H1 (cell line): ENCODE data around the gene NAA20. TPM values are rescaled to one million over a fixed set of nuclear protein-coding genes. Genes with fewer than 3 reads are reported as not detected.

Source experiments
- CHD1 ChIP-seq: IDR thresholded peaks from 2 replicates; pipeline ENCODE4 v1.6.1; 2012; ENCODE audit warnings: low read depth, low read length, improper control_type of control experiment
- POLR2AphosphoS5 ChIP-seq: IDR thresholded peaks from 2 replicates; pipeline ENCODE4 v1.6.1; 2011; ENCODE audit warnings: low read depth, low read length
- RNF2 ChIP-seq: fragments of 200-900, 300-1000 bp; sonication (generic); IDR thresholded peaks from 2 replicates; pipeline ENCODE4 v1.7.1; 2016; ENCODE audit warnings: borderline replicate concordance, low read depth, mild to moderate bottlenecking, antibody characterized with exemption, low read length; ENCODE audit not compliant: poor library complexity, severe bottlenecking; ENCODE audit errors: missing control alignments
- ZNF274 ChIP-seq: IDR thresholded peaks from 2 replicates; pipeline ENCODE4 v1.7.0; 2012; ENCODE audit warnings: low read length, borderline replicate concordance; ENCODE audit errors: extremely low read depth
- polyA plus RNA-seq, 7 experiments: library from polyadenylated mRNA; depleted of rRNA in 3 of 7; stranded (reverse) in 5 of 7; unstranded in 2 of 7; fragments of >200 nt in 5 of 7; fragments of 200-250 nt in 2 of 7; gene quantifications; 1 replicate in 5 of 7; 2 replicates in 1 of 7; 4 replicates in 1 of 7; pipeline versions ENCODE4 v1.2.1 to v1.2.3, GENCODE V29; 2011 to 2013; ENCODE audit warnings: missing spikeins in 2 of 7, mixed read lengths in 2 of 7
- total RNA-seq: library from RNA; stranded (reverse); fragmentation: NEBNext Ultra II Directional; extraction: Animal tissue kit (Norgen Biotek cat#: 25700); gene quantifications from 2 replicates; pipeline ENCODE4 v1.2.1, GENCODE V29; 2021

NAA20 gene
- total and polyA plus RNA-seq, 2 of the 8 experiments (the other 6 are each of a cell fraction or from before 2014, with no cell fraction given), result 21.9 to 41.1 TPM

- no peak for TF ChIP-seq POLR2AphosphoS5
- no peak for TF ChIP-seq ZNF274
- TF ChIP-seq CHD1, result no peak
- no peak for TF ChIP-seq RNF2
Measured at GRCh38 chr20:19981031-19981451, 36.1 kb upstream of the NAA20 start (continued).
